Liver (tissue), 9 donors: Measurements from ENCODE around the gene CHML. TPM values are rescaled to one million over a fixed set of nuclear protein-coding genes. Genes with fewer than 3 reads are reported as not detected.

ENCODE experiments used
- DNase-seq: peaks from one replicate; pipeline ENCODE4 v3.0.0-alpha.2; 2017; ENCODE audit warnings: low spot score
- H3K27ac ChIP-seq, 2 donors: one replicate each; pipeline ENCODE4 v1.7.0; 2013; ENCODE audit warnings: inconsistent platforms in 2 of 2, low read length in 2 of 2, control low read depth in 1 of 2, low read depth in 1 of 2, mild to moderate bottlenecking in 1 of 2
- H3K27me3 ChIP-seq, 4 donors: one replicate each; pipeline versions ENCODE4 v1.6.1 to v1.7.0; 2013; ENCODE audit warnings: low read length in 3 of 4, inconsistent platforms in 1 of 4, mild to moderate bottlenecking in 1 of 4, moderate library complexity in 1 of 4; ENCODE audit not compliant: control insufficient read depth in 4 of 4, insufficient read depth in 4 of 4
- H3K36me3 ChIP-seq, 4 donors: one replicate each; pipeline versions ENCODE4 v1.6.1 to v1.7.0; 2013; ENCODE audit warnings: low read length in 3 of 4, mild to moderate bottlenecking in 3 of 4, low read depth in 1 of 4, moderate library complexity in 1 of 4; ENCODE audit not compliant: control insufficient read depth in 4 of 4, insufficient read depth in 3 of 4
- H3K4me1 ChIP-seq, 4 donors: one replicate each; pipeline versions ENCODE4 v1.6.1 to v1.7.0; 2013; ENCODE audit warnings: low read length in 3 of 4, mild to moderate bottlenecking in 3 of 4, moderate library complexity in 1 of 4; ENCODE audit not compliant: control insufficient read depth in 4 of 4, insufficient read depth in 4 of 4
- H3K4me3 ChIP-seq, 3 donors: one replicate each; pipeline versions ENCODE4 v1.6.1 to v1.7.0; 2013; ENCODE audit warnings: low read length in 3 of 3, control low read depth in 1 of 3, low read depth in 1 of 3, mild to moderate bottlenecking in 1 of 3
- H3K9ac ChIP-seq, 2 donors: one replicate each; pipeline ENCODE4 v1.7.0; 2013; ENCODE audit warnings: low read length in 2 of 2, mild to moderate bottlenecking in 2 of 2, moderate library complexity in 2 of 2, control low read depth in 1 of 2, low read depth in 1 of 2
- H3K9me3 ChIP-seq, 4 donors: one replicate each; pipeline versions ENCODE4 v1.6.1 to v1.7.0; 2013; ENCODE audit warnings: low read length in 3 of 4; ENCODE audit not compliant: control insufficient read depth in 4 of 4
- ATF3 ChIP-seq: IDR thresholded peaks from 2 replicates; pipeline ENCODE4 v1.6.1; 2016; ENCODE audit warnings: antibody characterized with exemption
- CTCF ChIP-seq: fragments of 150-350 bp; IDR thresholded peaks from 2 replicates; pipeline ENCODE4 v1.5.1; 2017; ENCODE audit warnings: improper control_type of control experiment, low read depth, low read length; ENCODE audit not compliant: missing input control
- EGR1 ChIP-seq, 2 donors: IDR thresholded peaks; 2 replicates each; pipeline ENCODE4 v1.6.1; 2016 to 2018; ENCODE audit warnings: antibody characterized with exemption in 2 of 2, low read depth in 2 of 2
- FOXA1 ChIP-seq: IDR thresholded peaks from 2 replicates; pipeline ENCODE4 v1.6.1; 2016; ENCODE audit warnings: antibody characterized with exemption
- GABPA ChIP-seq, 2 donors: IDR thresholded peaks in 1 of 2; conservative IDR thresholded peaks in 1 of 2; 2 replicates each; pipeline ENCODE4 v1.6.1; 2016; ENCODE audit warnings: antibody characterized with exemption in 2 of 2, mild to moderate bottlenecking in 1 of 2, moderate library complexity in 1 of 2
- HNF4A ChIP-seq, 2 donors: conservative IDR thresholded peaks; 2 replicates each; pipeline ENCODE4 v1.6.1; 2016; ENCODE audit warnings: antibody characterized with exemption in 2 of 2, mild to moderate bottlenecking in 2 of 2
- HNF4G ChIP-seq: IDR thresholded peaks from 2 replicates; pipeline ENCODE4 v1.6.1; 2016; ENCODE audit warnings: antibody characterized with exemption
- MAX ChIP-seq: IDR thresholded peaks from 2 replicates; pipeline ENCODE4 v1.6.1; 2016; ENCODE audit warnings: antibody characterized with exemption
- NR2F2 ChIP-seq: IDR thresholded peaks from 2 replicates; pipeline ENCODE4 v1.6.1; 2016; ENCODE audit warnings: antibody characterized with exemption
- REST ChIP-seq: IDR thresholded peaks from 2 replicates; pipeline ENCODE4 v1.6.1; 2016; ENCODE audit warnings: antibody characterized with exemption, mild to moderate bottlenecking
- RXRA ChIP-seq, 2 donors: IDR thresholded peaks; 2 replicates each; pipeline ENCODE4 v1.6.1; 2017 to 2018; ENCODE audit warnings: antibody characterized with exemption in 2 of 2, mild to moderate bottlenecking in 1 of 2
- WGBS: extraction: QIAGEN DNeasy Blood & Tissue Kit; methylation state at CpG from one replicate; pipeline ENCODE4 v1.1.7; 2013; 5-methylcytosine and 5-hydroxymethylcytosine counted together
- polyA plus RNA-seq, 2 donors: library from polyadenylated mRNA; stranded (reverse) in 1 of 2; unstranded in 1 of 2; fragments of 200-250 nt in 1 of 2; fragments of >200 nt in 1 of 2; fragmentation: Nextera tagmentation in 1 of 2; extraction: Ambion mirVana in 1 of 2; gene quantifications; one replicate each; pipeline versions ENCODE4 v1.2.1 to v1.2.3, GENCODE V29; 2013 to 2015
- total RNA-seq, 2 donors: library from RNA; depleted of rRNA; stranded (reverse); fragments of >200 nt; gene quantifications; one replicate each; pipeline ENCODE4 v1.2.3, GENCODE V29; 2014
- donor health status: healthy.
- donor health status: healthy.
- donor health status: healthy.
- donor health status: healthy.
- donor health status: healthy.

The CHML gene
- total and polyA plus RNA-seq, 4 donors = 0.53 to 8.1 (median 3.3) TPM

GRCh38 chr1:241600496-241600901, 39.7 kb downstream of the CHML start (continued):
- TF ChIP-seq FOXA1 (no peak), CTCF (no peak)

- no peak for TF ChIP-seq HNF4G
- TF ChIP-seq HNF4A (conservative IDR thresholded peaks at IDR 0.05) = no peak
- TF ChIP-seq EGR1 (IDR thresholded peaks at IDR 0.05; ENCODE audit: low read depth in 2 of 2) = no peak
- TF ChIP-seq RXRA (IDR thresholded peaks at IDR 0.05) = no peak
- no peak for TF ChIP-seq CTCF
- TF ChIP-seq REST = no peak
- TF ChIP-seq ATF3 = no peak
- TF ChIP-seq NR2F2 = no peak
- TF ChIP-seq GABPA (IDR thresholded peaks at IDR 0.05 in 1 of 2, conservative IDR thresholded peaks at IDR 0.05 in 1 of 2) = no peak
- TF ChIP-seq FOXA1 = no peak
- no peak for TF ChIP-seq MAX
- WGBS = 93% methylated on average over 3 of the region's 3 CpGs
- no peaks in the 10 kb centered on the region for H3K4me1 ChIP-seq
- no peak for DNase-seq
- H3K4me3 ChIP-seq = no peak overlapping the region
- no peaks in the 10 kb centered on the region for H3K9me3 ChIP-seq
- H3K9ac ChIP-seq = no peak overlapping the region
- peaks cover 0 to 17% (median 15%) of the 10 kb centered on the region in 4 donors for H3K36me3 ChIP-seq
- H3K27ac ChIP-seq = no peak overlapping the region
- H3K27me3 ChIP-seq = no peaks in the 10 kb centered on the region
Observed at GRCh38 chr1:241598249-241598648, 41.9 kb downstream of the CHML start.

GRCh38 chr1:241596633-241597032, 43.5 kb downstream of the CHML start:
- Histone ChIP-seq H3K9me3 (no peaks in the 10 kb centered on the region), H3K4me1 (no peaks in the 10 kb centered on the region), H3K27me3 (no peaks in the 10 kb centered on the region), H3K9ac (no peak overlapping the region), H3K36me3 (peaks cover 1 to 24% (median 20%) of the 10 kb centered on the region in 4 donors), H3K27ac (no peak overlapping the region), H3K4me3 (no peak overlapping the region)
- no peak for DNase-seq
- WGBS = 93% methylated on average over 6 of the region's 6 CpGs
- TF ChIP-seq NR2F2 = no peak
